Measurements from ENCODE around the gene DEXI. TPM values are rescaled to one million over a fixed set of nuclear protein-coding genes. Genes with fewer than 3 reads are reported as not detected.
"Not testable (repeated sequence)": the region's sequence is repeated elsewhere in the genome, so short reads cannot be mapped to it uniquely, and the experiment has no call there.

Gene DEXI
- polyA plus RNA-seq, 4 donors, result 44.4 to 49.8 (median 45.9) TPM

GRCh38 chr16:10970065-10970464 is 27.8 kb upstream of the DEXI start:
- DNase-seq (ENCODE audit: low read depth in 4 of 4, low spot score in 3 of 4), result no peak

- DNase-seq (ENCODE audit: low read depth in 4 of 4, low spot score in 3 of 4), result no peak
Observed at GRCh38 chr16:10969615-10970014, 27.3 kb upstream of the DEXI start.

GRCh38 chr16:10968498-10968897 is 26.2 kb upstream of the DEXI start:
- DNase-seq (ENCODE audit: low read depth in 4 of 4, low spot score in 3 of 4), result no peak

- no peak for DNase-seq (ENCODE audit: low read depth in 4 of 4, low spot score in 3 of 4)
Observed at GRCh38 chr16:10967986-10968385, 25.7 kb upstream of the DEXI start.

- not testable (repeated sequence) for DNase-seq (ENCODE audit: low read depth in 4 of 4, low spot score in 3 of 4)
Observed at GRCh38 chr16:10966559-10966958, 24.3 kb upstream of the DEXI start.

GRCh38 chr16:10966129-10966528 is 23.9 kb upstream of the DEXI start:
- no peak for DNase-seq (ENCODE audit: low read depth in 4 of 4, low spot score in 3 of 4)

- DNase-seq (ENCODE audit: low read depth in 4 of 4, low spot score in 3 of 4), result no peak
Observed at GRCh38 chr16:10965440-10966061, 23.3 kb upstream of the DEXI start.

GRCh38 chr16:10964891-10965326 is 22.6 kb upstream of the DEXI start:
- DNase-seq (ENCODE audit: low read depth in 4 of 4, low spot score in 3 of 4), result no peak

GRCh38 chr16:10964039-10964890 is 22.0 kb upstream of the DEXI start:
- DNase-seq (ENCODE audit: low read depth in 4 of 4, low spot score in 3 of 4), result peak in 1 of 4 donors; percentile 66

- no peak for DNase-seq (ENCODE audit: low read depth in 4 of 4, low spot score in 3 of 4)
Observed at GRCh38 chr16:10961231-10961630, 19.0 kb upstream of the DEXI start.

GRCh38 chr16:10959161-10959560 is 16.9 kb upstream of the DEXI start:
- no peak for DNase-seq (ENCODE audit: low read depth in 4 of 4, low spot score in 3 of 4)

GRCh38 chr16:10957771-10958482 is 15.7 kb upstream of the DEXI start:
- DNase-seq (ENCODE audit: low read depth in 4 of 4, low spot score in 3 of 4), result no peak

GRCh38 chr16:10954903-10955302 is 12.6 kb upstream of the DEXI start:
- DNase-seq (ENCODE audit: low read depth in 4 of 4, low spot score in 3 of 4), result no peak

GRCh38 chr16:10951026-10951425 is 8.8 kb upstream of the DEXI start:
- no peak for DNase-seq (ENCODE audit: low read depth in 4 of 4, low spot score in 3 of 4)

- no peak for DNase-seq (ENCODE audit: low read depth in 4 of 4, low spot score in 3 of 4)
Observed at GRCh38 chr16:10950393-10950792, 8.1 kb upstream of the DEXI start.

- DNase-seq (ENCODE audit: low read depth in 4 of 4, low spot score in 3 of 4), result no peak
Observed at GRCh38 chr16:10949424-10949970, 7.2 kb upstream of the DEXI start.

- no peak for DNase-seq (ENCODE audit: low read depth in 4 of 4, low spot score in 3 of 4)
Observed at GRCh38 chr16:10947211-10947787, 5.0 kb upstream of the DEXI start.

- DNase-seq (ENCODE audit: low read depth in 4 of 4, low spot score in 3 of 4), result no peak
Observed at GRCh38 chr16:10946308-10946707, 4.0 kb upstream of the DEXI start.

- no peak for DNase-seq (ENCODE audit: low read depth in 4 of 4, low spot score in 3 of 4)
Observed at GRCh38 chr16:10945065-10945787, 3.0 kb upstream of the DEXI start.
